Stimulated activated naive CD4-positive, alpha-beta T cell (primary cell): Measurements from ENCODE around the gene AHSP.
"Not testable (repeated sequence)": the region's sequence is repeated elsewhere in the genome, so short reads cannot be mapped to it uniquely, and the experiment has no call there.

Source experiments
- DNase-seq, 6 experiments: peaks; one replicate each; lab custom pipeline; 2025; lab: John Stamatoyannopoulos, UW

Gene AHSP

DNA sequence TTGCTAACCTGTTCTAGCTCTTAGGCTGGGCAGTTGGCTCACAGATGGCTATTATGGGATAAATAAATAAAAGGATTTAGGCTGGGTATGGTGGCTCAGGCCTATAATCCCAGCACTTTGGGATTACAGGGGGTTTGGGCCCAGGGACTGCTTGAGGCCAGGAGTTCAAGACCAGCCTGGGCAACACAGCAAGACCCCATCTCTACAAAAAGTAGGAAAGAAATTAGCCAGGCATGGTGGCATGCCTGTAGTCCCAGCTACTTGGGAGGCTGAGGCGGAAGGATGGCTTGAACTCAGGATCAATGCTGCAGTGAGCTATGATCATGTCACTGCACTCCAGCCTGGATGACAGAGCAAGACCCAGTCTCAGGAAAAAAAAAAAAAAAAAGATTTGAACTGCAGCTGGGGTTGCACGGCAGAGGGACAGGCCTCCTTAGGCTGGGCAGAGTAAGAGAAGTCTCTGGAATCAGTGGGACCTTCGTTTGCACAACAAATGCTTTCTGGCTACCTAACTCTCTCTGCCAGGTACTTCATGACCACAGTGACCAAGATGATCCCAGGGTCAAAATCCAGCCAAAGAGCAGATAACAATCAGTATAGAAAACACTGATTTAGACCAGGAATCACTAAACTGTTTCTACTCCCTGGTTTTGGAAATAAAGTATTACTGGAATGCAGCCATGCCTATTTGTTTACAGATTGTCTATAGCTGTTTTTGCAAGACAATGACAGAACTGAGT is 26.3 kb upstream of the AHSP start:
- no peak for DNase-seq

DNA sequence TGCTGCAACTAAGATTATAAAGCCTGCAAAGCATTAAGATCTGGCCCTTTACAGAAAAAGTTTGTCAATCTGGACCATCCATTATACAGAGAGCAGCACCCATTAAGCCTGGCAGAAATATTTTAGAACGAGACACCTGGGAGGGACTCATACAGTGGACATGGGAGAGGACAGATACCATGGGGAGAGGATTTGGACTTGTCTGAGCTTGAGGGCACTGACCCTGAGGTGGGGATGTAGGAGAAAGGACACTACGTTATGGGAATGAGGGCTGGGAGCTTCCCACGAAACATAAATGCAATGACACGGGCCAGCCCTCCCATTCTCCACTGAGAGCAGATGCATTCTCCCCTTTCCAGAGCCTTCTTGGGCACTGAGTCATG is 25.7 kb upstream of the AHSP start:
- no peak for DNase-seq

DNA sequence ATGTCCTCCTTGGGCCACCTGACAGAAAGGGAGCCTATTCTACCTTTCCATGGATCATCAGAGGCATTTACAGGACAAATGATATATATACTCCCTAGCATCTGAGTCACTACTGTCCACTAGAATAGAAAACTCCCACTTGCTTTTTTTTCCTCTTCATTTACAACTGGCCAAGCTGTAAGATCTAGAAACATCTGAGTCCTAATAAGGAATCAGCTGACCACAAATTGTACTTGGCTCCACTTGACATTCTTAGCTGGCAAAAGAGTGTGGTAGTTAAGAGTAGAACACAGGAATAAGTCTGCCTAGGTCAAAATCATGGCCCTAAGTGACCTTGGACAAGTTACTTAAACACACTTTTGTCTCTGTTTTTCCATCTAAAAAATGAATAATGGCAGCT is 24.7 kb upstream of the AHSP start:
- DNase-seq = no peak

DNA sequence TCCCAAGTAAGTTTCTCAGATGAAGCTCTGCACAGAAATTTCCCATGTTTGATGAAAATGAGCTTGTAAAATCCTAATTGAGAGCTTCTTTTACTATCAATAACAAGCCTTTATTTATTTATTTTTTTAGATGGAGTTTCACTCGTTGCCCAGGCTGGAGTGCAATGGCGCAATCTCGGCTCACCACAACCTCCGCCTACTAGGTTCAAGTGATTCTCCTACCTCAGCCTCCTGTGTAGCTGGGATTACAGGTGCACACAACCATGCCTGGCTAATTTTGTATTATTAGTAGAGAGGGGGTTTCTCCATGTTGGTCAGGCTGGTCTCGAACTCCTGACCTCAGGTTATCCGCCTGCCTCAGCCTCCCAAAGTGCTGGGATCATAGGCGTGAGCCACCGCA is 24.1 kb upstream of the AHSP start:
- DNase-seq = not testable (repeated sequence)

DNA sequence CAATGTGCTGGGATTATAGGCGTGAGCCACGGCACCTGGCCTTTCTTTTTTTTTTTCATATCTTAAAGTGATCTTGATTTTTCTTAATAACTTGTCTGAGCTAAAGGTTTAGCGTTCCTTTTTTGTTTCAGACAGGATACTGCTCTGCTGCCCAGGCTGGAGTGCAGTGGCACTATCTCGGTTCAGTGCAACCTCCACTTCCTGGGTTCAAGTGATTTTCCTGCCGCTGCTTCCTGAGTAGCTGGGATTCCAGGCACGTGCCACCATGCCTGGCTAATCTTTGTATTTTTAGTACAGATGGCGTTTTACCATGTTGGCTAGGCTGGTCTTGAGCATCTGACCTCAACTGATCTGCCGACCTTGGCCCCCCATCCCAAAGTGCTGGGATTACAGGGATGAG is 23.5 kb upstream of the AHSP start:
- DNase-seq = no peak

DNA sequence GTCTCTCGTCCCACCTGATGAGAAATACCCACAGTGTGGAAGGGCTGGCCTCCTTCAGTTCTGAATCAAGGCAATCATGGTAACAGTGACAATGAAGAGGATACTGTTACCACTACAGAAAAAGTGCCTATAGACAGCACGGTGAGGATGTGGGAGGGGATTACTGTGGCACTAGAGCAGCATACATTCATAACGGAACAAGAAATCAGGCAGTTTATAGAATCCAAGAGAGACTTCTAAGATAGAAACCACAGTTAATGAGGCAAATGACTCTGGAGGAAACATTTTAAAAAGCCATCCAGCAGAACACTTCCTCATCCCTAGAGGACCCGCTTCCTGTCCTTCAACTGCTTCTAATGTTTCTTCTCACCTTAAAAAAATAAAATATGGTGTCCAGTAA is 22.2 kb upstream of the AHSP start:
- no peak for DNase-seq

DNA sequence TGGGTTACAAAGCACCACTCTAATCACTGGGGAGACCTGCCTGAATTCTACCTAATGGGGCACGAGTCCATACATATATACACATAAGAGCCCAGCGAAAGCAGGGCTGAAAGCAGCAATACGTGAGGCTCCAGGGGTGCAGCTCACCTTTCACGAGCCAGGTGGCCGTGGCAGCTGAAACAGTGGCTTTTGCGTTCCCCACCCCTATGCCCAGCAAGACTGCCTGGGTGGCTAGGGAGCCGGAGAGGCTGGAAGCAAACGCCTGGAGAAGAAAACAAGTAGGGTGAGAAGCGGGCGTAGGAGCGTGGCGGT is 20.1 kb upstream of the AHSP start:
- no peak for DNase-seq

DNA sequence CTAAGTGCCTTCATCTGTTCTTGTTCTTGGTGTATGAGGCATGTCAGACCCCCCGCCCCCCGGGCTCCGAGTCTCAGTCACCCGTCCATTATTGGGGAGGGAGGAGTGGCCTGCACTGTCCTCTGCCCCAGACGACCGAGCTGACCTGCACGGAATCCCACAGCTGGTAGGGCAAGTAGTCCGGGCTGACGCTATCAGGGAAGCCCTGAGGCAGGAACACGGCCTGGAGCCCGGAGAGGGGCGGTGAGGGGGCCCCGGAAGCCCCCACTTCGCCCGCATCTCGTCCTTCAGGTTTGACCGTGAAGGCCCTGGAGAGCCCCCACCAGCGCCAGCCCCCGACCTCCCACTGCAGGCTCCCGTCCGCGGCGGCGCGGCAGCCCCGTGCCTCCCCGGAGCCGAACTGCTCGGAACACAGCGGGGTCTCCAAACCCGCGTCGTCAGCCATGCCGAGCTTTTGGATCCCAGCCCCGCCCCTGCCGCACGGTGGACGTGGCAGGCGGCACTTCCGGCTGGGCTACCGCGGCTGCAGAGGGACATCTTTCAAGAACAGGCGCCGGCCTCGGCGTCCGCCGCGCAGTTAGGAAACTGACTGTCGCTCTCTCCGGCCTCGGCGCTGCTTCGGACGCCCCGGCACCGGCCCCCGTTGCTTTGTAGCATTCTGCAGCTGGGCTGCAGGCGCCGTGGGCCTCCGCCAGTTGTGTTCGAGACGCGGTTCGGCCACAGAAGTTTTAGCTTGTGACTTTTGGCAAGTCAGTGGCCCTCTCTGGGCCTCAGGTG is 19.6 kb upstream of the AHSP start, which contains the start of gene RUSF1:
Gene RUSF1, minus strand, starts transcription at position 463 of the 777 bp plus-strand sequence. Its CDS starts 18 bp downstream, at position 445.
- peak; percentile 62 to 77 (median 72) for DNase-seq

DNA sequence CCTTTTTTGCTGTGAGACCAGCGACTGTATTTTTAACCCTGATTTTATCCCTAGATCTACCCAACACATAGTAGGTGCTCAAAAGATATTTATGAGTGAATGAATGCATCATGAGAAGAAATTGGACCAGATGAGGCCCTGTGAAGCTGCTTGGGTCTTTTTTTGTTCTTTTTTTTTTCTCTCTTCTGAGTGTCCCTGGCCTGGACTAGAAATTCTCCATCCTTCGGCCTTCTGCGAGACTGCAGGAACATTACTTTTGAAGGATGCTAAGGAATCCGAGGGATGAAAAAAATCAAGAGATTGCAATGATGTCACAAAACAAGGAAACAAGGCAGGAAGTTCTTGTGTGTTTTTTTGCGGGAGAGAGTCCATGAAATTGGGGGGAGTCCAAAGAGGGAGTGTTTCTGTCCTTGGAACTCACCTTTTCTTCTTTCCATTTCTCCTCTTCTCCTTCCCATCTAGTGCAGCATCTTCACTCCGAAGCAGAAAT is 18.9 kb upstream of the AHSP start:
- DNase-seq = no peak

DNA sequence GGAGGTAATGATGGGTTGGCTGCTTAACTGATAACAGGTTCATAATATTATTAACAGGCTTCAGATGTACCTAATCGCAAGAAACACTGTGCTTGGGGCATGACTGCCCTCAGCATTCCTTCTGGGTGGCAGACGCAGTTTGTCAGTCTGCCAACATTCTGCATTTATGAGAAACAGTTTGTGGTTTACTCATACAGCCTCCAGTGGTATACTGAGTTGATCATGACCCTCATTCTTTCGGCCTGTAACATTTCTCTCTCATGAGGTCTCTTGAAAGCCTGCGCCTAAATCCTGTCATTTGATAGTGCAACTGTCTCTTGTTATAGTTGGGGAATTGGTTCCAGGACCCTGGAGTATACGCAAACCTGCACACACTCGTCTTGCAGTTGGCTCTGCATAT is 14.6 kb upstream of the AHSP start:
- no peak for DNase-seq

DNA sequence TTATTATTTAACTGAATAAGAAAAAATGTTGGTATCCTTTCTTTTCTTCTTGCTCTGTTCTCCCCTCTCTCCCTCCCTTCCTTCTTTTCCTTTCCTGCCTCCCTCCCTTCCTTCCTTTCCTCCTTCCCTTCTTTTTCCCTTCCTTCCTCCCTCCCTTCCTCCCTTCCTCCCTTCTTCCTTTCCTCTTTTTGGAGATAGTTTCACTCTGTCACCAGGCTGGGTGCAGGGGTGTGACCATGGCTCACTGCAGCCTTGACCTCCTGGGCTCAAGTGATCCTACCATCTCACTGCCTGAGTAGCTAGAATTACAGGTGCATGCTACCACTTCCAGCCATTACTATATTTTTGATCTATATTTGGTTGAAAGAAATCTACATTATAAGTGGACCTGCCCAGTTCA is 13.8 kb upstream of the AHSP start:
- no peak for DNase-seq

DNA sequence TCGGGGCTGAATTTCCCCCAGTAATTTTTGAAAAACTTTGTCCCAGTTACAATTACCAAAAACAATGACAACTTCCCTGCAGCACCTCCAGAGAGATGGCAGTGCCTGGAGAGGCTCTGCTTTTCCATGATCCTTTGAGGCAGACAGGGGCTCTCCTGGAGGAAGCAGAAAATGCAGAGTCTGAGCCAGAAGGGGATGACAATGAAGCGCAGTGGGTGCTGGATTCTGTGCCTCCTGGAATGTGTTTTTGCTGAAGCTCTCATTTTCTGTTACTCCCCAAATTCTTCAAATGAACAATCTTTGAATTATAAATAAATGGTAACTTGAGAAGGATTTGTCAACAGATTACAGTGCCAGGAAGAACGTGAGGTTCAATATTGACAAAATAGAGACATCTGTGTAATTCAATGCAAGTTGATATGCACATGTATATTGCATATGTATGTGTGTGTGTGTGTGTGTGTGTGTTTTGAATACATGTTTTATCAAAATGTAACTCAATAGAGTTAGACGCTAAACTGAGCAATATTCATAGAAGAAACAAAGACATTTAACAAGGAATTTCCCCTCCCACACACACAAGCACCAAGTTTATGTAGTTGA is 9.8 kb upstream of the AHSP start:
- no peak for DNase-seq

DNA sequence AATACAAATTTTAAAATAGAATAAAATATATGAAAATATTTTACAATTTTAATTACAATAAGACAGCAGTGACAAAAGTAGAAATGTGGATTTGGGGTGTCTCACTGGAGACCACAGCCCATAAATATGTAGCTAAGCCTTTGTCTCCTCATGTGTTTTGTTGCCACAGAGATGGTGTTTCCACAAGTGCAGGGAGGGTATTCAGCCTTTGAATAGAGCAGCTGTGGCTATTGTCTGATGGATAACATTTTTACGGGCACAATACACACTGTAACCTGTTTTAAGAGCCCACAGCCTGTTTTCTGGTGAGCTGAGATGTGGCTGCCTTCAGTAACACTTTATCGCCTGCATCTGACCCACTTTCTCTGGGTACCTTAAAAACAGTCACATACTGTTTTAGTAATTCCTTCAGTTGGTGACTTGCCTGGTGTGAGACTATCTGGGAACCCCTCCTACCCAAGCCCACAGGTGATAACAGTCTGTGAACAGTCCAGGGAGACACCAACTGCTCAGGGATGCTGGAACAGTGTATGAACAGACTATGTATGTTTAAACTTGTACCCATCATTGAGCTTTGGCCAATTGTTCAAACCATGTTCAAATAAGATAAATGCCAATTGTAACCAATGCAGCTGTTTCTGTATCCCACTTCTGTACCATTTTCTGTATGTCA is 7.8 kb upstream of the AHSP start:
- no peak for DNase-seq

DNA sequence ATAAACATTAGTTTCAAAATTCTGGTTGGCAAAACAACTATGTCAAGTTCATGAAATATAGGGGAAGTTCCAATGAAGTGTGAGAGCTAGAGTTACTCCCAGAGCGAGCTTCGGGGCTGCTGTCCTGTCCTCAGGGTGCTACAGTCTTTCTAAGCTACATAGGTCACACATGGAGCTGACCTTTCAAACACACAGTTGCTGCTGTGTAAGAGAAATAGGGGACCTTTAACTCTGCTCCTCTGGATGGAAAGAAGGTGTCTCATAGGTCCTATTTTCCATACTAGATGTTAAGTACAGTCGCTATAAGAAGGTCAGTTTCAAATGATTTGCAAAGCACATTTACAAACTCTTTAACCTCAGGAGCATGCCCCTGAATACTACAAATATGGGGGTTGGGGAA is 6.3 kb upstream of the AHSP start:
- no peak for DNase-seq

DNA sequence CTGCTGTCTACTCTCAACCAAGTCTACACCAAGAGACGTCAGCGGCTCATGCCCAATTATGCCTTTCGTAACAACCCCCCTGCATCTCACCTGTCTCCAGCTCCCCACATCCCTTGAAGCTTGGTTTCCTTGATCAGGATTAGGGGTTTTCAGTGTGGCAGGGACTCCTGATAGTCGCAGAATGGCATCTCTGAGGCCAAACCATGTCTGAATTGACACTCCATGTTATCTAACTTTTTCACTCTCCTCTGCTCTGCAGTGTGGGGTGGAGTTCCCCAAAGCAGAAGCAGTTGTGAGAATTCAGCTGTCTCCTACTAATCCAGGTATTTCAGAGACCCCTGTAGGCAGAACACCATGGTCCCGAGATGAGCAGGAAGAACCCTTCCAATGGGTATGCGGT is 5.6 kb upstream of the AHSP start:
- DNase-seq = peak in 2 of 6 experiments; percentile 13 to 35

DNA sequence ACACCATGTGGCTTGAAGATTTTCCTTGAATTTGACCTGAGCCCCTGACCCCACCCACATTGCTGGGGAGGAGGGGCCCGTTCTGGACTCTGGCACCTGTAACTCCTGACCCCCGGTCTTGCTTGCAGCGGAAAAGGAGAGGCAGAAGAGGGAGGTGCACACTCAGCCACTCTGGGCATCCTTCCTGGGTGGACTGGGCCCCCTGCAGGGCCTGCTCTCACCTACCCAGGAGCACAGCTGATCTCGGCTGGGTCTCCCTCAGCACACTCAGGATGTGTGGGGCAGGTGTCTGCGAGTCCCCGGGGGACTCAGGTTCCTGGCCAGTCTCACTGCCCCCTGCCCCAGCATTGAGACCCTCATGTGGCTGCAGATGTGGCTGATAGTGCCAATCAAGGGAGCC is 3.9 kb upstream of the AHSP start:
- DNase-seq = not testable (repeated sequence)

DNA sequence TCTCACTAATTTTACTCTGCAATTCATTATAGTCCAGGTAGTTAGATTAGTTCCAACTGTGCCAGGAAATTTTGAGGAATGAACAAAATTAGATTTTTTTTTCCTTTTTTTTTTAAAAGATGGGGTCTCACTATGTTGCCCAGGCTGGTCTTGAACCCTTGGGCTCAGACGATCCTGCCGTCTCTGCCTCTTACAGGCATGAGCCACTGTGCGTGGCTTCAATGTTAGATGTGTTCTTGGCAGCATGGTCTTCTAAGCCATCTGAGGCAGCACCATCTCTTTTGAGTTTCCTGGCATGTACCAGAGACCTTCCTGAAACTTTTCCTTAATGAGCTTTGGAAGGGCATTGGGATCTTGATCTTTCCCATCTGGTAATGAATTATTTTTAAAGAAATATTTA is 2.6 kb upstream of the AHSP start:
- DNase-seq = no peak

DNA sequence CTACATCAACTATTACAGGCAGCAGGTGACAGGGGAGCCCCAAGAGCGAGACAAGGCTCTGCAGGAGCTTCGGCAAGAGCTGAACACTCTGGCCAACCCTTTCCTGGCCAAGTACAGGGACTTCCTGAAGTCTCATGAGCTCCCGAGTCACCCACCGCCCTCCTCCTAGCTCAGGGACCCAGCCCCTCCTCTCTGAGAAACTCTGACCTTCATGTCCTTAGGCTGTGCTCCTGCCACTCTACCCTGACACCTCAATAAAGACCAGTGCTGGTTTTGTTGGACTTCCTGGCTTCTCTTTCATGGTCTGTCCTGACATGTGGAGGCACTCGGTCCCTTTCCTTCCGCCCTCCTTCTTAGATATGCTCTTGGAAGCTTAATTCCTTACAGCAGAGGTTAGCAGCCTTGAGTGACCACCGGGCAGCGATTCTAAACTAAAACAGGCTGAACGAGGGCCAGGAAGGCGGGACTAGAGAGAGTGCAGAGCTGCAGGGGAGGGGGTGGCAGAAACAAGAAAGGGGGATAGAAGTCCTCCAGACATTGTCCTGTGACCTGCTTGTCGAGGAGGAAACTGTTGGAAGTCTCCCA is 915 bp downstream of the AHSP start:
- DNase-seq = no peak

DNA sequence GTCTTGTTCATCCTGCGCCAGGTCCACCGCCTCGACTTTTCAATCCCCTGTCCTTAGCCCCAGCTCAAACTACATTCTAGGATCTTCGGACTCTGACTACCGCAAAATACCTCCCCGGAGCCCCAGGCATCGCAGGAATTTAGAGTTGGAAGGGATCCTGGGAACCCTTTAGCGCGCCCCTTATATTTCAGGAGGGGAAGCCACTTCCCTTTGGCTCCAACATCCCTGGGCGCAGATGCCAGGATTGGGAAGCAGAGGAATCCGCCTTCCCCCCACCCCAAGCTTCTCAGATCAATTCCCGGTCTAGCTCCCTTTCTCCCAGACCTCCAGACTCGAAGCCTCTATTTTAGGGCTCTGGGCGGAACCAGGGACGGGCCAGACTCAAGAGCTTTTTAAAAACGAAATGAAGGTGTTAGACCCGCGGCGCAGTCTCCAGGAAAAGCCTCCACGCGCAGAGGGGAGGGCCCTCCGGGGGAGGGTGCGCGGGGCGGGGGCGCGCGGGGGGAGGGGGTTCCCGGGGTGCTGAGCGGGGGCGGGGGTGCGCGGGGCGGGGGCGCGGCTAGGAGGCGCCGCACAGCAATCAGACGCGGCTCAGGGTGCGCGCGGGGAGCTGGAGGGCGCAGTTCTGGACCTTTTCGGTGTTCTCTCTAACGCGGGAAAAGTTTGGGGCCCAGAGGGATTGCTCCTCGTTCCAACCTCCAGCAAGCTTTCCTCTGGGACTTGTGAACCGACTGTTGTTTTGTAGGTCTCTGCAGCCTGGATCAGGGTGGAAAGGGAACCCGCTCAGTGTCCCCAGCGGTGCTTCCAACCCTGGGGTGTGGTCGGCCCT is 1.6 kb downstream of the AHSP start:
- DNase-seq = peak in 3 of 6 experiments; percentile 7 to 22 (median 16)

DNA sequence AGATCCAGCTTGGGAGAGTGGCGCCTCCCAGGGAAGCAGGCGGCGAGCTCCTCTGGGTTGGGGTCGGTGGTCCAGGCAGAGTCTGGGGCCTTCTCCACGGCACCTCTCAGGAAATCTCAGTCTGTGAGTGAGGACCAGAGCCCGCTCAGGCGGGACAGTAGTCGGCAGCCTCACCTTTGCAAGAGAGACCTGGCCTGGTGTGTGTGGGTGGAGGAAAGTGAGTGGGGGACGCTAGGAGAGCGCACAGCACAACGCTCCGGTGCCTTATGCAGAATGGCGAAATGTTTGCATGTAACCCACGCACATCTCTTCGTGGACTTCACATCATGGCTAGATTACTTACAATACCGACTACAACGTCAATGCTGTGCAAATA is 2.2 kb downstream of the AHSP start:
- no peak for DNase-seq

DNA sequence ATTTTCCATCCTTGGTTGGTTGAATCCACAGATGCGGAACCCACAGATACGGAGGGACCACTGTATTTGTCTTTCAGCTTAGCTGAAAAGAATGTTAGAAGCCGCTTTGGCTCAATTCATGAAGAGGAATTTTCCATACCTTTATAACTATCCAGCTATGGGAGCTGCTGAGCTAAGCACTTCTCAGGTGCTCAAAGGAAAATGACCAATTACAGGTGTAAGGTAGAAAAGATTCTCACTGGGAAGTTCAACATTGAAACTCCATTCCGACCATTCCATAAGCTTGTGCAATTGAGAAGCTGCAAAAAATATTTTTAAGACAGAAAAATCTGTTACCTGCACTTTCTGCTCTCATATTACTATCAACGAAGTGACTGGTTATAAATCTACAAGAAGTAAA is 2.7 kb downstream of the AHSP start:
- DNase-seq = no peak
